HG03571 (cell line): ENCODE data around the gene JPH3.
"Not testable (repeated sequence)": the region's sequence is repeated elsewhere in the genome, so short reads cannot be mapped to it uniquely, and the experiment has no call there.

Experiments used
- ATAC-seq: cut with Tn5 transposase; IDR thresholded peaks from one replicate; pipeline ENCODE4 v1.9.1; 2021; ENCODE audit not compliant: unreplicated experiment

The JPH3 gene

GRCh38 chr16:87708881-87709638 is 106.8 kb downstream of the JPH3 start:
- no peak for ATAC-seq

DNA sequence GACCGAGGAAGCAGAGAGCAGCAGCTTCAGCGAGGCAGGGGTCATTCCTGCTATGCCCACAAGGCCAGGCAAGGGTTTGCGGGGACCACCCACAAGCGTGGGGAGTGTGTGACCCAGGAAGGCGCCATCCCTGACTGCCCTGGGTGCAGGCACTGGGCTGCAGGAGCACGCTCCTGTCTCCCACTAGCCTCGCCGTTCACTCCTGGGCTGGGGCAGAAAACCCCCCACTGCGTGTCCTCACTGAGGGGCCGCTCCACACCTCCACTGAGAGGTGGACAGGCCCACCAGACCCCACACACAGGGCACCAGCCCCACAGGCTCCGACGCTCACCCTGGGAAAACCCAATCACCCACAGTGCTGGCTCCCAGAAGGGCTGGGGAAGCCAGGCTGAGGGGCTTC is 107.4 kb downstream of the JPH3 start:
- ATAC-seq = no peak

- ATAC-seq = no peak
Measured at GRCh38 chr16:87710887-87711286, 108.6 kb downstream of the JPH3 start.

- no peak for ATAC-seq
Measured at GRCh38 chr16:87712184-87712762, 110.0 kb downstream of the JPH3 start.

GRCh38 chr16:87713451-87714229 is 111.3 kb downstream of the JPH3 start:
- no peak for ATAC-seq

GRCh38 chr16:87715231-87715630 is 112.9 kb downstream of the JPH3 start:
- ATAC-seq = no peak

DNA sequence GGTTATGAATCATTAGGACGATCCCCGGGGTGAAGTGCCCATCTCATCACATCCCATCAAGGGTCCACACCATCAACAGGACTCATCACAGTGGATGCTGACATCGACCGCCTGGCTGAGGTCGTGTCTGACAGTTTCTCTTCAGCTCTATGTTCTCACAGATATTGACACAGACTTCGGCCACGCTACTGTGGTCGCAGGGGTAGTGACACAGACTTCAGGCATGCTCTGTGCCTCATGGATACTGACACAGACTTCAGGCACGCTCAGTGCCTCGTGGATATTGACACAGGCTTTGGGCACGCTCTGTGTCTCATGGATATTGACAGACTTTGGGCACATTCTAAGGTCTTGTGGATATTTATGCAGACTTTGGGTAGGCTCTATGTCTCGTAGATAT is 113.3 kb downstream of the JPH3 start:
- ATAC-seq = no peak

DNA sequence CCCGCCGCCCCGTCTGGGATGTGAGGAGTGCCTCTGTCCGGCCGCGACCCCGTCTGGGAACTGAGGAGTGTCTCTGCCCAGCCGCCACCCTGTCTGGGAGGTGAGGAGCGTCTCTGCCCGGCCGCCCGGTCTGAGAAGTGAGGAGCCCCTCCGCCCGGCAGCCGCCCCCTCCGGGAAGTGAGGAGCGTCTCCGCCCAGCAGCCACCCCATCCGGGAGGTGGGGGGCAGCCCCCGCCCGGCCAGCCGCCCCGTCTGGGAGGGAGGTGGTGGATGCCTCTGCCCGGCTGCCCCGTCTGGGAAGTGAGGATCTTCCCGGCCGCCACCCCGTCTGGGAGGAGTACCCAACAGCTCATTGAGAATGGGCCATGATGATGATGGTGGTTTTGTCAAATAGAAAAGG is 116.5 kb downstream of the JPH3 start:
- ATAC-seq = not testable (repeated sequence)

GRCh38 chr16:87720446-87720845 is 118.1 kb downstream of the JPH3 start:
- no peak for ATAC-seq

DNA sequence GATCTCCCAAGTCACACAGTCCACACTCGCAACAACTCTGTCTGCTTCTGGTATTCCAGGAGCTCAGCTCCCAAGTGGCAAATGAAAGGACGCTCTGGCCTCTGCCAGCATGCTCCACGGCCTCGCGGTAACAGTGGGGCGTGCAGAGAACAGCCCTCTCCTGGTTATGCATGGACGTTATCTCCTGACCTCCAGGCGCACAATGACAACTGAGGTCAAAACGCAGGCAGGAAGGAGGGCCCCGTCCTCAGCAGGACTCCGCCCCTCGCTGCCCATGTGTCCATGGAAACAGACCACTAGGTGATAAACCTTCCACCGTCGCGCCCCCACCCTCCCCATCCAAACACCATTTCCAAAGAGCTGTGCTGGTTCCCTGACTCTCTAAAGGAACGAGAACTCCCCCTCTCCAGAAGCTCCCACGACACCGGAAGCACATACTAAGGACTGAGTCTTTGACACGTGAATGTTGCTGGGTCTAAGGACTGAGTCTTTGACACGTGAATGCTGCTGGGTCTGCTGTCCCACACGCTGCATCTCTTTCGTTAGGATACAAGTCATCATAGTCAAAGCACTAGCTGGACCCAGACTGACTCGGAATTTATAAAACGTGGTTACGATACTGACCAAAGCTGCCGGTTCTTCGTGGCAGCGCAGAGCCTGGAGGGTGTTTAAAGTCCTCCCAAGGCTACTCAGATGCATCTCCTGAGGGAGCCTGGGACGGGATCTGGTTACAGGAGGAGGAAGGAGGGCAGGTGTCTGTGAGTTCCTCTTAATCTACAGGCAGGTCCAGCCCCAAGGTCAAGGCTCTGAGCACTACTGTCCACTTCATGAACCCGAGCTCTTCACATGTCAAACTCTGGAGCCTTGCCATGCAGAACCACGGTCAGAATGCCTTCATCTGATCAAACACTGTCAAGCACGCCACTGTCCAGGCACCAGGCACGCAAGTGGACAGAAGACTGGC is 119.6 kb downstream of the JPH3 start:
- no peak for ATAC-seq

GRCh38 chr16:87722590-87723225 is 120.4 kb downstream of the JPH3 start:
- ATAC-seq = no peak

DNA sequence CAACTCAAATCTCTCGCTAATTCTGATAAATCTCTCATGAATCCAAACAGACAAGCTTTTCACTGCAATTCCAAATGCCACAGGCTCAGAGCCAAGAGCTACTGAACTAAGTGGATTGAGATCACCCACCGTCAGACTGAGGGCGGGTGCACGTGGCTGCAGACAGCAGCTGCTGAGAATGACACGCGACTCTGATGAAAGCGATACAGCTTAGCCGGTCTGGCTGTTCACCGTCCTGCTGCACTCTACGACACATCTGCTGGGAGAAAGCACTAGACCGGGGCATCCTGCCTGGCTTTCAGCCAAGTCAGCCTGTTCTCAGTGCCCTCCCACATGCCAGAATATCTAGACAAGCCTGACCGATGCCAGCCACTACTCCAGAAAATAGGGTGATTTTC is 120.9 kb downstream of the JPH3 start:
- ATAC-seq = no peak

- ATAC-seq = no peak
Measured at GRCh38 chr16:87724490-87725291, 122.4 kb downstream of the JPH3 start.

DNA sequence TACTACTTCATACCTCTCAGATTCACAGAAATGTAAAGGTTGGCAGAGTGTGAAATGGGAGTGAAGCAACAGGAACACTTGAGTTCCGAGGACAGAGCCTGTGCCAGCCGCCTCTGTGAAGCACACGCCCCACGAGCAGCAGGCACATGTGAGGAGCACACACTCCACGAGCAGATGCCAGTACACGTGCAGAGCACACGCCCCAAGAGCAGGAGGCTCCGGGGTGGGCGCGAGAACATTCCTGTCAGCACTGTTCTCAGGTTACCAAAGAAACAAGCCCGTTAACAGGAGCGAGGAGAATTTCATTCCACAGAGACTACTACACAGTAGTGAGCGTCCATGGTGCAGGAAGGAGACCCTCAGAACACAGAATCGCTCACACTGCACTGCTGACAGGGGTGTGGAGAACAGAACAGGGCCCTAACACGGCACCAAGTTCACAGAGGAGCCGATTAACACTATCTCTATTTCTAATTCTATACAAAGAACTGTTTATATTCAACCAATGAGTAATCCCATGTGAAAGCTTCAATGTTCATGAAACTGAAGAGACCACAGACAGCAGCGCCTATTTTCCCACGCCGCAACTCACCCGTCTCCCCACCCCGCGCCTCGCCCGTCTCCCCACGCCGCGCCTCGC is 123.4 kb downstream of the JPH3 start:
- no peak for ATAC-seq

DNA sequence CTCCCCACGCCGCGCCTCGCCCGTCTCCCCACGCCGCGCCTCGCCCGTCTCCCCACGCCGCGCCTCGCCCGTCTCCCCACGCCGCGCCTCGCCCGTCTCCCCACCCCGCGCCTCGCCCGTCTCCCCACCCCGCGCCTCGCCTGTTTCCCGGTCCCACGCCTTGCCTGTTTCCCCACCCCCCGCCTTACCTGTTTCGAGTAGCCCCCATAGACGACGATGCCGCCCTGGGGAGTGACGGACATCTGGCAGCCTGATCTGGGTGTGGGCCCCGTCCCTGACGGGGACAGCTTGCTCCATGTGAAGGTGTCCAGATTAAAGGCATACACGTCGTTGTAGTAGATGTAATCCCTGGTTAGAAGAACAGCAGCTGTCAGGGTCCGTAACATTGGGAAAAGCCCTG is 124.3 kb downstream of the JPH3 start:
- ATAC-seq = not testable (repeated sequence)

- no peak for ATAC-seq
Measured at GRCh38 chr16:87727346-87727745, 125.0 kb downstream of the JPH3 start.

GRCh38 chr16:87728026-87728425 is 125.7 kb downstream of the JPH3 start:
- ATAC-seq = no peak

GRCh38 chr16:87729266-87729954 is 127.1 kb downstream of the JPH3 start:
- ATAC-seq = no peak

- ATAC-seq = no peak
Measured at GRCh38 chr16:87731607-87732006, 129.3 kb downstream of the JPH3 start.
